ENCODE results near the gene LRRTM4.

- TF ChIP-seq USF1 (CRISPR knock-in tag; IDR thresholded peaks at IDR 0.05) (no peak), ZNF416 (CRISPR knock-in tag; IDR thresholded peaks at IDR 0.05) (no peak), CTCF (IDR thresholded peaks at IDR 0.05) (no peak), USF2 (CRISPR knock-in tag; IDR thresholded peaks at IDR 0.05) (no peak), RELA (CRISPR knock-in tag; IDR thresholded peaks at IDR 0.05; ENCODE audit: borderline replicate concordance) (no peak), JUN (CRISPR knock-in tag; IDR thresholded peaks at IDR 0.05) (no peak)
Measured at GRCh38 chr2:76730021-76730420, 792.2 kb downstream of the LRRTM4 start.

All from WTC11 (cell line).